GM18868 (cell line): Measurements from ENCODE around the gene DNAJC4.

Source experiments
- ATAC-seq: cut with Tn5 transposase; IDR thresholded peaks from one replicate; pipeline ENCODE4 v1.9.1; 2021; ENCODE audit warnings: mild to moderate bottlenecking, moderate library complexity; ENCODE audit not compliant: unreplicated experiment

Gene DNAJC4

DNA sequence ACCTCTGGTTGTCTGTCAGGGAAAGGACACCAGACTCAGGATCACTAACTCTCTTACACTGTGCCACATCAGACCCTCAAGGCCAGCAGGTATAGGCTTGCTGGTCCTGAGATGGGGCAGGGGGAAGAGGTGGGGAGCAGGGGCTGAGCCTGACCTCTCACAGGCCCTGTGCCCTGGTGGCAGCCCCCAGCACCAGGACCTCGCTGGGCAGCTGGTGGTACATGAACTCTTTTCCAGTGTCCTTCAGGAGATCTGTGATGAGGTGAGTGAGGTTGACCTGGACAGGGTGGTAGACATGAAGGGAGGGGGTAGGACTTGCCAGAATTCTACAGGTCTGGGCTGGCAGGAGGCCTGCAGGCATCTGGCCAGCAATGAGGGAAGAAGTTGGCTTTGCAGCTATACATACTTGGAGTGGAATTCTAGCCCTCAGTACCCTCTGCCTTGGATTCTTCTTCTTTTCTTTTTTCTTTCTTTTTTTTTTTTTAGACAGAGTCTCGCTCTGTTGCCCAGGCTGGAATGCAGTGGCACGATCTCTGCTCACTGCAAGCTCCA, 2.9 kb upstream of the DNAJC4 start:
- ATAC-seq: no peak

DNA sequence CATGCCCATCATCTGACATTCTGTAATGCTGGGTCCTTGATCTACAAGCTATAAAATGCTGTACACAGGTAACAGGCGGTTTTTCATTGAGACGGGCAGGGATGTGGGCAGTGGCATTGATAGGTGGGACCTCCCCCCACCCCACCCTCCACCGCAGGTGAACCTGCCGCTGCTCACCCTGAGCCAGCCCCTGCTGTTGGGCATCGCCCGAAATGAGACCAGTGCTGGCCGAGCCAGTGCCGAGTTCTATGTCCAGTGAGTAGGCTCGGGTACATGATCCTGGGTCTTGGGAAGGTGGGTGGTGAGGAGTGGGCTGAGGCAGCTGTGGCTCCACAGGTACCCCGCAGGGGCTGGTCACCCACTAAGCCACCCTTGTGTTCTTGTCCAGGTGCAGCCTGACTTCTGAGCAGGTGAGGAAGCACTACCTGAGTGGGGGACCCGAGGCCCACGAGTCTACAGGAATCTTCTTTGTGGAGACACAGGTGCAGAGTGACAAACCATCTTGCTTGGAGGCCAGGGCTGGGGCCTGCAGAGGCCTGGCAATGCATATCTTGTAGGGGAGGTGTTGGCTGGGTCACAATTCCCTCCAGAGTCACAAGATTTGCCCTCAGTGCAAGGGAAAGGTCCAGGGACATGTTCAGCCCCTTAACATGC, 1.1 kb upstream of the DNAJC4 start:
- no peak for ATAC-seq

DNA sequence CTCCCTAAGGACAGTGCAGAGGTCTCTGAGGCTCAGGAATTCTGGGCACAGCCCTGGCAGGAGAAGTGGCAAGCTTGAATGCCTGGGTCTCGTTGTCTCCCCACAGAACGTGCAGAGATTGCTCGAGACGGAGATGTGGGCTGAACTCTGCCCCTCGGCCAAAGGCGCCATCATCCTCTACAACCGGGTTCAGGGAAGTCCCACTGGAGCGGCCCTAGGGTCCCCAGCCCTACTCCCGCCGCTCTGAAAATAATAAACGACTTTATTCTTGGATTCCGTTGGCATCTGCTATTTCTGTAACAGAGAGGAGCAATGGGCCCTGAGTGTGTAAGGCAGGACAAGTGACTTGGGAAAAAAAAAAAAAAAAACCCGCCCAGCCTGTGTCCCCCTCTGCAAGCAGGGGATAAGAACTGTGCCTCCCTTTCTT, 591 bp upstream of the DNAJC4 start:
- ATAC-seq: no peak

DNA sequence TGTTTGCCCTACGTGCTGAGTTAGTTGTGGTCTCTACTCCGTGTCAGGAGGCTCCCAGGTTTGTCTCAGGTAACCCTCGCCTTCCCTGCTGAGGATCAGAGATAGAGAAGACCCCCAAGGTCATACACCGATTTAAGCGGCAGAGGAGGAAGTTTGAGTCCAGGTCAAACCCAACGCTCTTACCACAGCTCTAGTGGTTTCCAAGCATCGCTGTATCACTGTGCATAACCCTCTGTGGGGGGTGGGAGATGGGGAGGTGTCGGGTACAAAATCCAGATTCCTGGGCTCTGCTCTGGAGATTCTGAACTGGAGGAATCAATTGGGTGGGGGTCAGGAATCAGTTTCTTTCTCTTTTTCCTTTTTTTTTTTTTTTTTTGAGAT, 627 bp downstream of the DNAJC4 start:
- no peak for ATAC-seq

DNA sequence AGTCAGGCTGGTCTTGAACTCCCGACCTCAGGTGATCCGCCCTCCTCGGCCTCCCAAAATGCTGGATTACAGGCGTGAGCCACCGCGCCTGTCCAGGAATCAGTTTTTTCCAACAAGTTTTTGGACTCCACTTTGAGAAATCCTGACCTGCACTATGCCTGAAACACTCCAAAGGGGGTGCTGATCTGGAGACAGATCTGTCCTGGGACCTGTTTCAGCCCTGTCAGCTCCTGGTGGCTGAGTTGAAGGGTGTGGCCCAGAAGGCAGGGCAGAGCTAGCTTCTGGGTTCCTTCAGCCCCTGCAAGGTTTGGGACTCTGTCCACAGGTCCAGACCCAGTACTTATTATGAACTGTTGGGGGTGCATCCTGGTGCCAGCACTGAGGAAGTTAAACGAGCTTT, 1.2 kb downstream of the DNAJC4 start:
- no peak for ATAC-seq

DNA sequence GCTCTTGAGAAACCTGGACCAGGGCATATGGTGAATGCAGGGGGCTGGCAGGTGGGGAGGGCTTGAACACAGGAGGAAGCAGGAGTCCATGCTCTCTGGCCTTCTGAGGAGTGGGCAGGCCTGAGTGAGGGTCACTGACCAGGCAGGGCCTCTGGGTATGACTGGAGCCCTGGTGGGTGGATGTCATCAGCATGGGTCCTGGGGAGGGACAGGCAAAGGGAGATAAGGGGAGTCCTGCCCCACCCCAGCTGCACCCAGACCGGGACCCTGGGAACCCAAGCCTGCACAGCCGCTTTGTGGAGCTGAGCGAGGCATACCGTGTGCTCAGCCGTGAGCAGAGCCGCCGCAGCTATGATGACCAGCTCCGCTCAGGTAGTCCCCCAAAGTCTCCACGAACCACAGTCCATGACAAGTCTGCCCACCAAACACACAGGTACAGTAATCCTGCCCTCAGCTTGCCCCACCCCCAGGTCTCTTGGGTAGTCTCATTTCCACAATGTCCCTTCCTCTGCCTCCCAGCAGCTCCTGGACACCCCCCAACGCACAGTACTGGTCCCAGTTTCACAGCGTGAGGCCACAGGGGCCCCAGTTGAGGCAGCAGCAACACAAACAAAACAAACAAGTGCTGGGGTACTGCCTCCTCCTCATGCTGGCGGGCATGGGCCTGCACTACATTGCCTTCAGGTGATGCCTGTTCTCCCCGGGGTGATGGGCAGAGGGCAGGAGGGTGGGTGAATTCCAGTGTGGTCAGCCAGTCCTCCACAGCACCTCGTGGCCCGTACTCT, 2.0 kb downstream of the DNAJC4 start:
- no peak for ATAC-seq

DNA sequence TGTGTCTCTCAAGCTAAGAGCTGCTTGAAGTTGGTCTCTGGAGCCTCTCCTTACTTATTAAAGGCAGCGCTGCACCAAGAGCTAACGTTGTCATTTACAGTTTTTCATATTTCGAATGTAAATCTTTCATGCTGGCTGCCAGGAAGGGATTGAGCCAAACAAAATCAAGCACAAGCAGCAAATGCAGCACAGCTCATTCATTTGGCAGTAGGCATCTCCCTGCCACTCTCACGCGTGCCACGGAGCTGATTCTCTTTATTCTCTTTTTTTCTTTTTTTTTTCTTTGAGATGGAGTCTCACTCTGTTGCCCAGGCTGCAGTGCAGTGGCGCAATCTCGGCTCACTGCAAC, 2.6 kb downstream of the DNAJC4 start:
- ATAC-seq: no peak

DNA sequence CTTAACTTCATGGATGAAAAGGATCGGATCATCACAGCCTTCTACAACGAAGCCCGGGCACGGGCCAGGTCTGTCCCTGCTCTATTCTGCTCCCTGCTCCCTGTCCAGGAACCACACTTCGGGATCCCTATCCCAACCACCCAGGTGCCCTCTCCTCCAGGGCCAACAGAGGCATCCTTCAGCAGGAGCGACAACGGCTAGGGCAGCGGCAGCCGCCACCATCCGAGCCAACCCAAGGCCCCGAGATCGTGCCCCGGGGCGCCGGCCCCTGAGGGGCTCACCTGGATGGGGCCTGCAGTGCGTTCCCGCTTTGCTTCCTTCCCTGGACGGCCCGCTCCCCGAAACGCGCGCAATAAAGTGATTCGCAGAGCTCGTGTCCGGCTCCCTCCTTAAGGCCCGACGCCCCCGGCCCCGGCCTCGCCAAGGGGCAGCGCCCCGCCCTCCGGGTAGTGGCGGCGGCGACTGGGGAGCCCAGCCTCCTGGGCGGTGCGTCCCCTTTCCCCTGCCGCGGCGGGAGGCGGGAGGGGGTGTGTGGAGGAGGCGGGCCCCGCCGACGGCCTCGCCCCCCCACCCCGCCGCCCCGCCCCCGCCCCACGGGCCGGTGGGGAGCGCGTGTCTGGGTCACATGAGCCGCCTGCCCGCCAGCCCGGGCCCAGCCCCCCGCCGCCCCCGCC, 3.7 kb downstream of the DNAJC4 start, which contains the start of gene VEGFB:
Gene VEGFB, plus strand, starts transcription at position 672 of the 674 bp plus-strand sequence. CDS start 250 bp downstream, outside the sequence.
- ATAC-seq: peak; percentile 54

DNA sequence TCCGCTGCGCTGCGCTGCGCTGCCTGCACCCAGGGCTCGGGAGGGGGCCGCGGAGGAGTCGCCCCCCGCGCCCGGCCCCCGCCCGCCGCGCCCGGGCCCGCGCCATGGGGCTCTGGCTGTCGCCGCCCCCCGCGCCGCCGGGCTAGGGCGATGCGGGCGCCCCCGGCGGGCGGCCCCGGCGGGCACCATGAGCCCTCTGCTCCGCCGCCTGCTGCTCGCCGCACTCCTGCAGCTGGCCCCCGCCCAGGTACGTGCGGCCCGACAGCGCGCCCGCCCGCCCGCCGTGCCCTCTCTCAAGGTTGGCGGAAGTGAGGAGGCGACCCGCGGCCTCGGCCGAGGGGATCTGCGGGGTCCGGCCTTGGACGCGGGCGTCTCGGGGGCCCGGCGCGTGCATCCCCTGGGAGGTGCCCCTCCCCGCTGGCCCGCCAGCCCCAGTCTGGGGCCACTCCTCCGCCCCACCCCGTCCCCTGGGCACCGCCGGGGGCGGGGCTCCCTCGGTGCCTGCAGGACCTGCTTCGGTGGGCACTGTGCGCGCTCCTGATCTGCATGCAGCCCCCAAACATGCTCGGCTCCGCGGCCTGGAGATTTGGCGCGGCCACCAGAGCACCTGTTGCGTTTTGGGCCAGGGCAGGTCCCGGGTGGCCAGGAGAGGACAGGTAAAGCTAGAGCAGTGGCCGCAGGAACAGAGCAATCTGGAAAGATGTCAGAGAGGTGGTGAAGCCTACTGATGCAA, 4.5 kb downstream of the DNAJC4 start:
- ATAC-seq: peak; percentile 37

DNA sequence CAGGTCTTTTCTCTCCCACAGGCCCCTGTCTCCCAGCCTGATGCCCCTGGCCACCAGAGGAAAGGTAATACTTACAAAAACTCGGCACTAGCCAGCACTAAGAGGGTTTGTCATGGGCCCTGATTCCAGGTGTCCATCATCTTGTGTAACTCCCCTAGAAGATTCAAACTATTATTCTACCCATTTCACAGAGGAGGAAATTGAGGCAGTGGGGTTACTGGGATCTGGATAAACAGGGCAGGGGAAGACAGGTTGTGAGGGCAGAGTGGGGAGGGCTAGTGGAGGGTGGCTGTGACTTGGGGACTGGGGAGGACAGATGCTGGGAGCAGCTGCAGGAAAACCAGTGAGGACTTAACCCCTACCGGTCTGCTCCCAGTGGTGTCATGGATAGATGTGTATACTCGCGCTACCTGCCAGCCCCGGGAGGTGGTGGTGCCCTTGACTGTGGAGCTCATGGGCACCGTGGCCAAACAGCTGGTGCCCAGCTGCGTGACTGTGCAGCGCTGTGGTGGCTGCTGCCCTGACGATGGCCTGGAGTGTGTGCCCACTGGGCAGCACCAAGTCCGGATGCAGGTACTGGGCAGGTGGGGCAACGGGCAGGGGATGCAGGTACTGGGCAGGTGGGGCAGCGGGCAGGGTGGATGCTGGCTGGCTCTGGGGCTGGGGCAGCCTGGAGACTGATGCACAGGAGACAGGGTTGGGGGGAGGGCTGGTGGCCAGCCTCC, 5.3 kb downstream of the DNAJC4 start:
- no peak for ATAC-seq

DNA sequence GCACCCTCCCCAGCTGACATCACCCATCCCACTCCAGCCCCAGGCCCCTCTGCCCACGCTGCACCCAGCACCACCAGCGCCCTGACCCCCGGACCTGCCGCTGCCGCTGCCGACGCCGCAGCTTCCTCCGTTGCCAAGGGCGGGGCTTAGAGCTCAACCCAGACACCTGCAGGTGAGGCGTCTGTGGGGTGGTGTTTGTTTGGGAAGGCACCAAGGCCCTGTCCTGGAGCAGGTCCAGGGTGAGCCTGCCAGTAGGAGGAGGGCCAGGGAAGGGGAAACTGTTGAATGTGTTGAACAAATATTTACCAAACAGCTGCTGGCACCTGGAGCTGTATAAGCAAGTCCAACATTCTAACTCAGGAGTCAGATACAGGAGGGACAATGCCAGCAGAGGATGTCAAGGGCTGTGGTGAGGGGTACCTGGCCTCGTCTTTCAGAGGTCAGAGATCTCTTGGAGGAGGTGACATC, 7.2 kb downstream of the DNAJC4 start:
- no peak for ATAC-seq

DNA sequence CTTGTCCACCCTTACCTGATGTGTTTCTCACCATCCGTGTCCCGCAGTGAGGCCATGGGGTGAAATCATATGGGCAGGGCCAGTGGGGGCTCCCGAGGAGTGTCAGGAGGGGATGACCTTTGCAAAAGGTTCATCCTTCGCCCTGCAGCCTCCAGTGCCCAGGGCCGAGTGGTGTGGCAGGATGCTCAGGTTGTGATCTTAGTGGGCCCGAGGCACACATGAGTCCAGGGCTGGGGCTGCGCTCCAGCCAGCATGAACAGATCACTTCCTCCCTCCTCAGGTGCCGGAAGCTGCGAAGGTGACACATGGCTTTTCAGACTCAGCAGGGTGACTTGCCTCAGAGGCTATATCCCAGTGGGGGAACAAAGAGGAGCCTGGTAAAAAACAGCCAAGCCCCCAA, 7.7 kb downstream of the DNAJC4 start:
- ATAC-seq: no peak

DNA sequence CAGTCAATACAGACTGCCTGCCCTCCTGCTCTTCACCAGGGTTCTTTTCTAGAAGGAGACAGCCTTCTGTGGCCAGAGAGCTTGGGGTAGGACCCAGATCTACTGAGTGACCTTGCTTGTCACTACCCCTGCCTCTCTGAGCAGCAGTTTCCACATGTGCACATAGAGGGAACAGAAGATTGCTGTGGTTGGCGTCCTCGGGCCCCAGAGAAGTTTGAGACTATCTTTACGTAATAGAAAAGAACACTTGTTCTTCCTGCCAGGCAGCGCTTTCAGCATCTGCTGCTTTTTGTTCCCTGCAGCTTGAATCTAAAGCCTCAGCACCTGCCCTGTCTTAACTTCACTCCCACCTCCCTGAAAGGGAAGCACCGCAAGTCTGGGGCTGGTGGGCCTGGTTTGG, 8.7 kb downstream of the DNAJC4 start:
- ATAC-seq: no peak

DNA sequence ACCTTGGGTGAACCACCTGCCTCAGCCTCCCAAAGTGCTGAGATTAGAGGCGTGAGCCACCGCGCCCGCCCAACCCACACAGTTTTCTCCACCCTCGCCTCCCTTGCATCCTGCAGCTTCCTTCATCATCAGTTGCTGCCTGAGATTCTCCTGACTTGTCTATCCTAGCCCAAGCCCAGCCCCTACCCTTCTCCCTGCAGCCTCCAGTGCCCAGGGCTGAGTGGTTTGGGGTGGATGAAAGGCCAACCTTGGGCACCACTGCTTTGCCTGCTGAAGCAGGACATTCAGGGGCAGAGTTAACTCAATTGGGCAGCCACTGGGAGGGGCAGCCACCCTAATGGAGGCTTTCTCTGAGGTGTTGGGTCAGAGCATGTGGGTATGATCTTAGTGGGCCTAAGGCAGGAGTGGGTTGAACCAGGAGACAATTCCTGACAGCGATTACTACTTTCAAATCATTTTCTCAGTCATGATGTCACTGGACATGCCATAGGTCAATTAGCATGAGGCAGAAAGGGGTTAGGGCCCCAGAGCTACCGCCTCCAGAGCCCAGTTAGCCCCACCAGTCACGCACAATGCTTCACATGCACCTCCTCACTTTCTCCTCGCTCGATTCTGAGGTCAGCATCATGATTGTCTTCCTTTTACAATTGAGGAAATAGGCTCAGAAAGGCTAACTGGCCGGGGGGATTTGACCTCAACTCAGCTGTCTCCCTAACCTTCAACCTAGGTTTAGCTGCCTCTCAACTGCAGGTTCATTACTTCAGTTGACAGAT, 9.5 kb downstream of the DNAJC4 start:
- ATAC-seq: no peak

DNA sequence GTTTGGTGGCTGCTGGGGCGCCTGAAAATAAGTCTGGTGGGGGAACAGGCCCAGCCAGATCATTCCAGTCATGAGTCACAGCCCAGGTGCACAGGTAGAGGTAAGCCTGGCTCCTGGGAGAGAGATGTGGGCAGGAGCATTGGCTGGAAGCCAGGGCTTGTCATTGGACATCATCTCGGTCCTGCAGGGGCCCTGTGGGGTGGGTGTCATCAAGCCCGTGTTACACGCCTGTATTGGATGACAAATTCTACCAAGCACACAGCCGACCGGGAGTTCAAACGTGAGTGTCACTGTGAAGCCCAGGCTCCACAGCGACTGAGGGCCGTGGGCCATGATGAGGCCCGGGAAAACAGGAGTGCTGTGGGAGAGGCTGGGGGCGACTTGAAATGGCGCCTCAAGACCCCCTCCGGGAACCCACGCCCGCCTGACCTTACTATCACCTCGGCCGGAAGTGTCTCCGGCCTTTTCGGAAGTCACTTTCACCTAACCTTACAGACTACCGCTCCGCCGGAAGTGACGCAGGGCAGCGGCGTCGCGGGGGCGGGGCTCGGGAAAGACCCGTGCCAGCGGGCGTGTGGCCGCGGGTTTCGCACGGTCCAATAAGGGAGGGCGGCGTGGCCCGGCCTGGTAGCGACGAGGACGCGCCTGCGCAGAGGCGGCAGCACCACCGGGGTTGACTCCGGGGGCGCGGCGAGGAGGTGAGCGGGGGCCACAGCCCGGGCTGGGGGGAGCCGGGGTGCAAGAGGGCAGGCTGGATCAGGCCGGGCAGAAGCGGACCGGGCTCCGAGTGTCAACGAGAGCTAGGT, 10.3 kb downstream of the DNAJC4 start, which contains the start of gene FKBP2:
Gene FKBP2, plus strand, starts transcription at position 661 of the 806 bp plus-strand sequence. CDS start 1,293 bp downstream, outside the sequence.
- peak; percentile 47 for ATAC-seq

DNA sequence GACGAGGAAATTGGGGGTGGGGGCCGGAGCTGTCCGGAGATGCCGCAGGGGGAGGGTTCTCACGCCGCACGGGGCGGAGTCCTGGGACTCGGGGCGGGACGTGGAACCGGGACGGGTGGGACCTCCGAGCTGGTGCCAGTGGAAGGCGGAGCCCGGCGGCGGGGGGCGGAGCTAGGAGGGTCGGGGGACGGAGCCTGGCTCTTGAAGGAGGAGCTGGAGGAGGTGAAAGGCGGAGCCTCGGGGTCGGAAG, 10.8 kb downstream of the DNAJC4 start:
- ATAC-seq: peak; percentile 76

DNA sequence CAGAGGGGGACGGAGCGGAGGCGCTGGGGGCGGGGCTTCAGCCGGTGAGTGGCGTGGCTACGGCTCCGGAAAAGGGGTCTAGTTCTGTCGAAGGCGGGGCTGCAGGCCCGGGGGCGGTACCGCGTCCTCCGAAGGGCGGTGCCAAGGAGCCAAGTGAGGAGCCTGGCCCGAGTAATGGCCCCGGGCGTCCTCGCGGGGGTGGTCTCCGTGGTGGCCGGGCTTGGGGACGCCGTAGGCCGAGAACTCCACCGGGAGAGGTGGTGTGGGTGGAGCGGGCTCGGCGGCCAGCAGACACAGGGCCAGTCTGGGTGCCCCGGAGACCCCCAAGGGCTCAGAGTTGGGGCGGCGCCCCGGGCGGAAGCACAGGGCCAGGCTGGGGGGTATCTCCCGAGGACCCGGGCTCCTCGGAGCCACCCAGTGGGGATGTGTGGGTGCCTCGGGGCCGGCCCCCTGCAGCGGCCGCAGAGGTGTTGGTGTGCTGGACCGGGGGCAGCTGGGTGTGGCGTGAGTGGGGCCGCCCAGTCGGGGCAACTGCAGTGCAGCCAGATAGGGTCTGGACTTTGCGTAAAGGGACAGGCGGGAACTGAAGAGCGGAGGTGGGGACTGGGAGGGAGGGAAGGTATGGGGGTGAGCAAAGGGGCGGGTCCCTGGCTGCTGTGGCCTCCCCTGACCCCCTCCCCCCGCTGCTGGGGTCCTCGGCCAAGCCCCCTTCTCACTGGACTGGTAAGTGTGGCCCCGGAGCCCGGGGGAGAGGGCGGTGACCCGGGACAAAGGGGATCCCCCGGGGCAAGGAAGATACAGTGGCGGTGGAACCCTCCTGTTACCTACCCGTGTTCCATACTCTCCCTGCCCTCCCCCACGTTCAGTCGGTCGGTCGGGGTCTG, 11.4 kb downstream of the DNAJC4 start:
- ATAC-seq: peak; percentile 1
